ENCODE data around the gene NFKBIB.
"Not testable (repeated sequence)": the region's sequence is repeated elsewhere in the genome, so short reads cannot be mapped to it uniquely, and the experiment has no call there.

The NFKBIB gene

GRCh38 chr19:38933544-38933943 is 33.8 kb downstream of the NFKBIB start:
- TF ChIP-seq CTCF (IDR thresholded peaks at IDR 0.05), result no peak
- Histone ChIP-seq H3K27ac (no peak overlapping the region), H3K4me3 (no peak overlapping the region)
- no peak for DNase-seq (ENCODE audit: low spot score)

- no peak for TF ChIP-seq CTCF (IDR thresholded peaks at IDR 0.05)
- H3K4me3 ChIP-seq, result no peak overlapping the region
- H3K27ac ChIP-seq, result no peak overlapping the region
- no peak for DNase-seq (ENCODE audit: low spot score)
These were observed 40.2 kb downstream of the NFKBIB start for GRCh38 chr19:38939957-38940356.

- DNase-seq (ENCODE audit: low spot score); H3K4me3 ChIP-seq; H3K27ac ChIP-seq: not testable (repeated sequence)
These were observed 41.7 kb downstream of the NFKBIB start for GRCh38 chr19:38941466-38941865.

GRCh38 chr19:38941979-38942378 is 42.2 kb downstream of the NFKBIB start:
- no peak for DNase-seq (ENCODE audit: low spot score)
- no peak overlapping the region for H3K4me3 ChIP-seq

GRCh38 chr19:38942471-38943181 is 42.9 kb downstream of the NFKBIB start:
- no peak for DNase-seq (ENCODE audit: low spot score)
- Histone ChIP-seq H3K27ac (no peak overlapping the region), H3K4me3 (no peak overlapping the region)
- TF ChIP-seq CTCF (IDR thresholded peaks at IDR 0.05), result no peak

More at GRCh38 chr19:38941979-38942378, 42.2 kb downstream of the NFKBIB start:
- H3K27ac ChIP-seq, result no peak overlapping the region
- TF ChIP-seq CTCF (IDR thresholded peaks at IDR 0.05), result no peak

GRCh38 chr19:38944981-38945506 is 45.3 kb downstream of the NFKBIB start:
- no peak for TF ChIP-seq CTCF (IDR thresholded peaks at IDR 0.05)
- Histone ChIP-seq H3K4me3 (no peak overlapping the region), H3K27ac (no peak overlapping the region)
- no peak for DNase-seq (ENCODE audit: low spot score)

GRCh38 chr19:38945562-38946228 is 45.9 kb downstream of the NFKBIB start:
- Histone ChIP-seq H3K27ac (no peak overlapping the region), H3K4me3 (no peak overlapping the region)
- DNase-seq (ENCODE audit: low spot score), result no peak
- TF ChIP-seq CTCF (IDR thresholded peaks at IDR 0.05), result no peak

Data from coronary artery (tissue), 2 donors.